Measurements from ENCODE around the gene HOOK2. TPM values are rescaled to one million over a fixed set of nuclear protein-coding genes. Genes with fewer than 3 reads are reported as not detected.

HOOK2 gene
- polyA plus RNA-seq, 1 donor from 2014 or later = 28.4 TPM

DNA sequence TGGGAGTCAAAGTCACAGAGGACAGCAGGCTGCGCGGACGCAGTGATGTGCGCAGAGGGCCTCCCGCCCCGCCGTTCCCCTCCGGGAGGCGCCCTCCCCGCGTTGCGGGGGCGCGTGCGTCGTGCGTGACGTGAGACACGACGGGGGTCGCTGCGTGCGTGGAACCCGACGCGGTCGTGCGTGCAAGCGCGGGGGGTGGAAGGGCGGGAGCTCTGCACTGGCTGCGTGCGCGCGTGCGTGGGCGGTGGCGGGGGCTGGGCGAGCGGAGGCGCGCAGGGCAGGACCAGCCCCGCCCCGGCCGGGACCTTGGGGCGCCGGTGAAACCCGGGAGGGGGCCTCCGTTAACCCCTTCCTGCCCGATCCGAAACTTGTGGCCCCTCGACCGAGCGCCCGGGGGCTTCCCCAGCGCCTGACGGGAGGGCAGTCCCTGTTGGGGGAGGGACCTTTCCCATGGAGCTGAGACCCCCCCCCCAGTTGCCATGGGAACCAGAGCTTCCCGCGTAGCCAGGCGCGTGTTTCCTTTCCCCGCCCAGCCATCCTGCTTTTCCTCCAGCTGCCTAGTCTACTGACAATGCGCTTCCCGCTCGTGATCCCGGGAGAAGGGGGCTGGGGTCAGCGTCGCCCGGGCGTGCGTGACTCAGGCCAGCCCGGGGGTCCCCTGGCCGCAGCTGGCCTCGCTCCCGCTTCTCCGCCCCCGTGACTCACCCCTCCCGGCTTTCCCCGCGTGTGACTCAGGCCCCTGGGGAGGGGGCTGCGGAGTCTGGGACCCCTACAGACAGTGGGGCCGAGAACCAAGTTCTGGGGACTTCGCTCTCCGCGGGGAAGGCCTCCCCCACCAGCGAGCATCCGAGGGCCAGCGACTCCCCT, 7.3 kb upstream of the HOOK2 start:
- no peaks in the 10 kb centered on the region for H3F3A ChIP-seq (ENCODE audit: insufficient read depth, low read length, poor library complexity, severe bottlenecking)
- H3K79me2 ChIP-seq (replicated peaks; ENCODE audit: insufficient read depth, low read length) = no peaks in the 10 kb centered on the region
- TF ChIP-seq, protein P1, sequence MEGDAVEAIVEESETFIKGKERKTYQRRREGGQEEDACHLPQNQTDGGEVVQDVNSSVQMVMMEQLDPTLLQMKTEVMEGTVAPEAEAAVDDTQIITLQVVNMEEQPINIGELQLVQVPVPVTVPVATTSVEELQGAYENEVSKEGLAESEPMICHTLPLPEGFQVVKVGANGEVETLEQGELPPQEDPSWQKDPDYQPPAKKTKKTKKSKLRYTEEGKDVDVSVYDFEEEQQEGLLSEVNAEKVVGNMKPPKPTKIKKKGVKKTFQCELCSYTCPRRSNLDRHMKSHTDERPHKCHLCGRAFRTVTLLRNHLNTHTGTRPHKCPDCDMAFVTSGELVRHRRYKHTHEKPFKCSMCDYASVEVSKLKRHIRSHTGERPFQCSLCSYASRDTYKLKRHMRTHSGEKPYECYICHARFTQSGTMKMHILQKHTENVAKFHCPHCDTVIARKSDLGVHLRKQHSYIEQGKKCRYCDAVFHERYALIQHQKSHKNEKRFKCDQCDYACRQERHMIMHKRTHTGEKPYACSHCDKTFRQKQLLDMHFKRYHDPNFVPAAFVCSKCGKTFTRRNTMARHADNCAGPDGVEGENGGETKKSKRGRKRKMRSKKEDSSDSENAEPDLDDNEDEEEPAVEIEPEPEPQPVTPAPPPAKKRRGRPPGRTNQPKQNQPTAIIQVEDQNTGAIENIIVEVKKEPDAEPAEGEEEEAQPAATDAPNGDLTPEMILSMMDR (IDR thresholded peaks at IDR 0.05; ENCODE audit: poor library complexity, severe bottlenecking) = peak; percentile 36
- TF ChIP-seq EZH2 (IDR thresholded peaks at IDR 0.05; ENCODE audit: borderline replicate concordance, insufficient read depth, low read length, poor library complexity, severe bottlenecking) (no peak), EP300 (conservative IDR thresholded peaks at IDR 0.05; ENCODE audit: poor library complexity, severe bottlenecking) (peak; percentile 68), RAD21 (conservative IDR thresholded peaks at IDR 0.05) (no peak), MXI1 (conservative IDR thresholded peaks at IDR 0.05; ENCODE audit: poor library complexity, severe bottlenecking) (peak; percentile 92), SMC3 (conservative IDR thresholded peaks at IDR 0.05; ENCODE audit: poor library complexity) (peak; percentile 24), POLR2AphosphoS5 (IDR thresholded peaks at IDR 0.05) (peak; percentile 52), TAF1 (IDR thresholded peaks at IDR 0.05; ENCODE audit: low read depth) (no peak)
- TF ChIP-seq, protein P2, sequence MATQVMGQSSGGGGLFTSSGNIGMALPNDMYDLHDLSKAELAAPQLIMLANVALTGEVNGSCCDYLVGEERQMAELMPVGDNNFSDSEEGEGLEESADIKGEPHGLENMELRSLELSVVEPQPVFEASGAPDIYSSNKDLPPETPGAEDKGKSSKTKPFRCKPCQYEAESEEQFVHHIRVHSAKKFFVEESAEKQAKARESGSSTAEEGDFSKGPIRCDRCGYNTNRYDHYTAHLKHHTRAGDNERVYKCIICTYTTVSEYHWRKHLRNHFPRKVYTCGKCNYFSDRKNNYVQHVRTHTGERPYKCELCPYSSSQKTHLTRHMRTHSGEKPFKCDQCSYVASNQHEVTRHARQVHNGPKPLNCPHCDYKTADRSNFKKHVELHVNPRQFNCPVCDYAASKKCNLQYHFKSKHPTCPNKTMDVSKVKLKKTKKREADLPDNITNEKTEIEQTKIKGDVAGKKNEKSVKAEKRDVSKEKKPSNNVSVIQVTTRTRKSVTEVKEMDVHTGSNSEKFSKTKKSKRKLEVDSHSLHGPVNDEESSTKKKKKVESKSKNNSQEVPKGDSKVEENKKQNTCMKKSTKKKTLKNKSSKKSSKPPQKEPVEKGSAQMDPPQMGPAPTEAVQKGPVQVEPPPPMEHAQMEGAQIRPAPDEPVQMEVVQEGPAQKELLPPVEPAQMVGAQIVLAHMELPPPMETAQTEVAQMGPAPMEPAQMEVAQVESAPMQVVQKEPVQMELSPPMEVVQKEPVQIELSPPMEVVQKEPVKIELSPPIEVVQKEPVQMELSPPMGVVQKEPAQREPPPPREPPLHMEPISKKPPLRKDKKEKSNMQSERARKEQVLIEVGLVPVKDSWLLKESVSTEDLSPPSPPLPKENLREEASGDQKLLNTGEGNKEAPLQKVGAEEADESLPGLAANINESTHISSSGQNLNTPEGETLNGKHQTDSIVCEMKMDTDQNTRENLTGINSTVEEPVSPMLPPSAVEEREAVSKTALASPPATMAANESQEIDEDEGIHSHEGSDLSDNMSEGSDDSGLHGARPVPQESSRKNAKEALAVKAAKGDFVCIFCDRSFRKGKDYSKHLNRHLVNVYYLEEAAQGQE (IDR thresholded peaks at IDR 0.05; ENCODE audit: borderline replicate concordance) = peak; percentile 78
- peak overlapping the region; percentile 31 for H2AFZ ChIP-seq (ENCODE audit: low read depth, low read length)
- H3K27ac ChIP-seq (ENCODE audit: low read length) = peak overlapping the region; percentile 70
- H3K9me2 ChIP-seq (ENCODE audit: insufficient read depth, low read length) = no peaks in the 10 kb centered on the region
- H3K36me3 ChIP-seq (ENCODE audit: insufficient read depth, low read length) = no peaks in the 10 kb centered on the region
- H3K4me2 ChIP-seq (ENCODE audit: low read length) = peak overlapping the region; percentile 70
- no peaks in the 10 kb centered on the region for H3K9me3 ChIP-seq (ENCODE audit: low read length)
- H3K4me3 ChIP-seq (ENCODE audit: low read length) = peak overlapping the region; percentile 75
- H3K9ac ChIP-seq (ENCODE audit: low read length) = peak overlapping the region; percentile 85
- H4K20me1 ChIP-seq (ENCODE audit: insufficient read depth) = no peaks in the 10 kb centered on the region
- no peaks in the 10 kb centered on the region for H3K27me3 ChIP-seq (ENCODE audit: insufficient read depth, low read depth, low read length)

DNA sequence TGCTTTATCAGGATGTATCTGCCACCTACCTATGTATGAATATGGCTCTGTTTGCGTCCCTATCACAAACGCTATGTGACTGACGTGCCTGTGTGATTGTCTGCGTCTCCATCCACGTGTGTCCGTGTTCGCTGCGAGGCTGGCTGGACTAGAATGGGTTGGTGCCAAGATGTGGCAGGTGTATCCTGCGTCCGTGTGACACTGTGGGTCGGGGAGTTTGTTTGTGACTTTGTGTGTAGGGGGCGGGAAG, 6.7 kb upstream of the HOOK2 start:
- Histone ChIP-seq H3K9me3 (ENCODE audit: low read length) (no peaks in the 10 kb centered on the region), H4K20me1 (ENCODE audit: insufficient read depth) (no peaks in the 10 kb centered on the region), H3K36me3 (ENCODE audit: insufficient read depth, low read length) (no peaks in the 10 kb centered on the region), H3K79me2 (replicated peaks; ENCODE audit: insufficient read depth, low read length) (no peaks in the 10 kb centered on the region), H3K4me3 (ENCODE audit: low read length) (peak overlapping the region; percentile 75), H3F3A (ENCODE audit: insufficient read depth, low read length, poor library complexity, severe bottlenecking) (no peaks in the 10 kb centered on the region), H3K9ac (ENCODE audit: low read length) (peak overlapping the region; percentile 85), H2AFZ (ENCODE audit: low read depth, low read length) (peak overlapping the region; percentile 31), H3K27ac (ENCODE audit: low read length) (peak overlapping the region; percentile 70), H3K4me2 (ENCODE audit: low read length) (no peak overlapping the region), H3K9me2 (ENCODE audit: insufficient read depth, low read length) (no peaks in the 10 kb centered on the region), H3K27me3 (ENCODE audit: insufficient read depth, low read depth, low read length) (no peaks in the 10 kb centered on the region)
- TF ChIP-seq MXI1 (conservative IDR thresholded peaks at IDR 0.05; ENCODE audit: poor library complexity, severe bottlenecking) = no peak

All from neural cell (in vitro differentiated cells).